Natural killer cell (primary cell): ENCODE results near the gene UST. TPM values are rescaled to one million over a fixed set of nuclear protein-coding genes. Genes with fewer than 3 reads are reported as not detected.

Source experiments
- ATAC-seq, 3 donors: fragments of 150-1000 bp in 2 of 3; fragments of 200-7000 bp in 1 of 3; cut with Tn5 transposase; 1 replicate in 1 of 3; 2 replicates in 2 of 3; pipeline ENCODE4 v1.10.0; 2021; ENCODE audit warnings: mild to moderate bottlenecking in 2 of 3, moderate library complexity in 2 of 3
- DNase-seq, 2 donors: peaks; one replicate each; pipeline versions ENCODE4 v3.0.0 to v3.0.0-alpha.2; 2013 to 2021; ENCODE audit warnings: mixed read lengths in 1 of 2
- H3K27ac ChIP-seq: one replicate; pipeline ENCODE4 v1.5.1; 2013; ENCODE audit warnings: mild to moderate bottlenecking, low read length
- H3K27me3 ChIP-seq: one replicate; pipeline ENCODE4 v1.6.1; 2013; ENCODE audit warnings: low read length; ENCODE audit not compliant: control insufficient read depth, insufficient read depth
- H3K36me3 ChIP-seq: one replicate; pipeline ENCODE4 v1.6.1; 2013; ENCODE audit warnings: low read length; ENCODE audit not compliant: control insufficient read depth, insufficient read depth
- H3K4me1 ChIP-seq: one replicate; pipeline ENCODE4 v1.6.1; 2013; ENCODE audit warnings: low read length; ENCODE audit not compliant: control insufficient read depth, insufficient read depth
- H3K4me3 ChIP-seq: one replicate; pipeline ENCODE4 v1.5.1; 2013; ENCODE audit warnings: low read length
- H3K9me3 ChIP-seq: one replicate; pipeline ENCODE4 v1.6.1; 2013; ENCODE audit warnings: low read length; ENCODE audit not compliant: control insufficient read depth, insufficient read depth
- H3K27ac Mint-ChIP-seq, 2 donors: one replicate each; pipeline ENCODE4 v1.8.0; 2022; ENCODE audit warnings: mild to moderate bottlenecking in 2 of 2, mixed read lengths in 2 of 2, moderate library complexity in 1 of 2
- H3K27me3 Mint-ChIP-seq, 2 donors: one replicate each; pipeline ENCODE4 v1.8.0; 2022; ENCODE audit warnings: low read depth in 2 of 2, mixed read lengths in 2 of 2
- H3K36me3 Mint-ChIP-seq: one replicate; pipeline ENCODE4 v1.8.0; 2022; ENCODE audit warnings: mixed read lengths
- H3K4me1 Mint-ChIP-seq, 2 donors: one replicate each; pipeline ENCODE4 v1.8.0; 2022; ENCODE audit warnings: mixed read lengths in 2 of 2
- H3K4me3 Mint-ChIP-seq: one replicate; pipeline ENCODE4 v1.8.0; 2022; ENCODE audit warnings: mild to moderate bottlenecking, moderate library complexity, mixed read lengths
- H3K9me3 Mint-ChIP-seq, 2 donors: one replicate each; pipeline ENCODE4 v1.8.0; 2022; ENCODE audit warnings: mixed read lengths in 2 of 2
- WGBS: methylation state at CpG from one replicate; pipeline ENCODE4 v1.1.7; 2013; ENCODE audit warnings: missing lambda C conversion rate; ENCODE audit not compliant: insufficient coverage; 5-methylcytosine and 5-hydroxymethylcytosine counted together
- intact Hi-C: fragments of 100-400 bp; cut with micrococcal nuclease; formaldehyde crosslinking; loops from one replicate; pipeline ENCODE4 v1.14.2; 2022
- total RNA-seq, 4 donors: library from RNA; stranded (reverse); fragments of 120-200 nt in 1 of 4; gene quantifications; one replicate each; pipeline versions ENCODE4 v1.2.3 to v1.2.4, GENCODE V29; 2013 to 2022
- TF ChIP-seq, protein P1 (sequence below): fragments of 200-600 bp; IDR thresholded peaks from one replicate; pipeline ENCODE4 v1.8.0; 2022; ENCODE audit warnings: antibody characterized with exemption

The UST gene
- total RNA-seq, 3 donors from 2014 or later (not counting 1 experiment from before 2014, with no cell fraction given), result 6.3 to 11.9 (median 10.6) TPM

DNA sequence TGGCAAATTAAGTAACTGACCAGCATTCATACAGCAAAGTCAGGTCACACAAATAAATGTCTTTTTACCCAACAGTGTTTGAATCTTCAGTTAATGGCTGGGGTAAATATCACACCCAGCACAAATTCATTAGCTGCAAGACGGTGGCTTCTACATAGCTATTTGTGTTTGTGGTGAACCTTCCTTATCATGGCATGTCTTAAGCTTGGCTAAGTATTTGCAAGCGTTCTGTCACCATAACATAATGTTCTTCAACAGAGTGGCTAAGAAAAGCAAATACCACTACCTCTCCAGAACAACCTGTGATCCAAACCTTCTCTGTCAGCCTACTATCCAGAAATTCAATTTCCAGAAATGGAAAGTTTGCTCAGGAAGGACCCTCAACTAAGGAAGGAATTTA lies 315.1 kb downstream of the UST start:
- Histone ChIP-seq H3K27ac (no peak overlapping the region), H3K36me3 (no peaks in the 10 kb centered on the region), H3K9me3 (no peaks in the 10 kb centered on the region), H3K27me3 (no peaks in the 10 kb centered on the region), H3K4me1 (peaks cover 40% of the 10 kb centered on the region), H3K4me3 (no peak overlapping the region)
- DNase-seq (no peak), ATAC-seq (no peak)
- TF ChIP-seq, protein P1, sequence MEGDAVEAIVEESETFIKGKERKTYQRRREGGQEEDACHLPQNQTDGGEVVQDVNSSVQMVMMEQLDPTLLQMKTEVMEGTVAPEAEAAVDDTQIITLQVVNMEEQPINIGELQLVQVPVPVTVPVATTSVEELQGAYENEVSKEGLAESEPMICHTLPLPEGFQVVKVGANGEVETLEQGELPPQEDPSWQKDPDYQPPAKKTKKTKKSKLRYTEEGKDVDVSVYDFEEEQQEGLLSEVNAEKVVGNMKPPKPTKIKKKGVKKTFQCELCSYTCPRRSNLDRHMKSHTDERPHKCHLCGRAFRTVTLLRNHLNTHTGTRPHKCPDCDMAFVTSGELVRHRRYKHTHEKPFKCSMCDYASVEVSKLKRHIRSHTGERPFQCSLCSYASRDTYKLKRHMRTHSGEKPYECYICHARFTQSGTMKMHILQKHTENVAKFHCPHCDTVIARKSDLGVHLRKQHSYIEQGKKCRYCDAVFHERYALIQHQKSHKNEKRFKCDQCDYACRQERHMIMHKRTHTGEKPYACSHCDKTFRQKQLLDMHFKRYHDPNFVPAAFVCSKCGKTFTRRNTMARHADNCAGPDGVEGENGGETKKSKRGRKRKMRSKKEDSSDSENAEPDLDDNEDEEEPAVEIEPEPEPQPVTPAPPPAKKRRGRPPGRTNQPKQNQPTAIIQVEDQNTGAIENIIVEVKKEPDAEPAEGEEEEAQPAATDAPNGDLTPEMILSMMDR, result no peak
- Mint-ChIP-seq H3K27me3 (no peaks in the 10 kb centered on the region), H3K27ac (peak overlapping the region in 1 of 2 donors; percentile 90), H3K4me3 (peak overlapping the region; percentile 13), H3K4me1 (peaks cover 38 to 41% of the 10 kb centered on the region in 2 donors), H3K36me3 (no peaks in the 10 kb centered on the region), H3K9me3 (no peaks in the 10 kb centered on the region)
- intact Hi-C loops, result no loop called here
- WGBS, result 36% methylated on average over 2 of the region's 2 CpGs

DNA sequence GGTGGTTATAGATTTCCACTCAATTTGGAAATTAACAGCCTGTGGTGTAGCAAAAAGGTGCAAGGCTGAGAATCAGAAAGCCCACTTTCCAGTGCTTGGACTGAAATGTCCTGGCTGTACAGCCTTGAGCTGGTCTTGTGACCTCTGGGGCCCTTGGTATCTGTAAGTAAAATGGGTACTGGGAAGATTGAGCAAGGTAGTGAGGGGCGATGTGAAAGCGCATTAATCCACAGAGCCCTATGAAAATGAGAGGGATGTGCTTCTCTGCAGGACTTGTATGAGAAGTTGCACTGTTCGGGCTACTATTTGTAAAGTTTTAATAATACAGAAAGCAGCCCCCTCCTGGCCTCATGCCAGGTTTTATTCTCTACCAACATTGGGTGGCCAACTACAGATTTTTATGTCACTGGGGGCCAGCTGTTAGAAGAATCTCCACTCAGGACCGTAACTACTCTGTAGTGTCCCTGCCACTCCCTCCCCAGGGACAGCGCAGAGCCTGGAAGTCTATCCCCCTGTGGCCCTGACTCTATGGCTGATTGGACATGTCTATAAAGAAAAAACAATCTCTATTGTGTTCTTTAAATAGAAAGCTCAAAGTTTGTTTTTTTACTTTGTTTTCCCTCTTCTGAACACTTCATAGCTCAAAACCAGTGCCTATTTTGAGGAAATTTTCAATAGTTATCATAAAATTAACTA lies 316.0 kb downstream of the UST start:
- DNase-seq (no peak), ATAC-seq (no peak)
- no peak overlapping the region for H3K4me3 ChIP-seq
- H3K36me3 ChIP-seq, result no peaks in the 10 kb centered on the region
- no peak overlapping the region for H3K4me3 Mint-ChIP-seq
- H3K27me3 Mint-ChIP-seq, result no peaks in the 10 kb centered on the region
- no peaks in the 10 kb centered on the region for H3K9me3 ChIP-seq
- H3K9me3 Mint-ChIP-seq, result no peaks in the 10 kb centered on the region
- peaks cover 40% of the 10 kb centered on the region for H3K4me1 ChIP-seq
- intact Hi-C loops, result no loop called here
- H3K27me3 ChIP-seq, result no peaks in the 10 kb centered on the region
- H3K4me1 Mint-ChIP-seq, result peaks cover 38 to 41% of the 10 kb centered on the region in 2 donors
- H3K36me3 Mint-ChIP-seq, result no peaks in the 10 kb centered on the region
- no peak overlapping the region for H3K27ac ChIP-seq
- WGBS, result 97% methylated on average over 2 of the region's 5 CpGs
- TF ChIP-seq, protein P1, result no peak
- H3K27ac Mint-ChIP-seq, result no peak overlapping the region

DNA sequence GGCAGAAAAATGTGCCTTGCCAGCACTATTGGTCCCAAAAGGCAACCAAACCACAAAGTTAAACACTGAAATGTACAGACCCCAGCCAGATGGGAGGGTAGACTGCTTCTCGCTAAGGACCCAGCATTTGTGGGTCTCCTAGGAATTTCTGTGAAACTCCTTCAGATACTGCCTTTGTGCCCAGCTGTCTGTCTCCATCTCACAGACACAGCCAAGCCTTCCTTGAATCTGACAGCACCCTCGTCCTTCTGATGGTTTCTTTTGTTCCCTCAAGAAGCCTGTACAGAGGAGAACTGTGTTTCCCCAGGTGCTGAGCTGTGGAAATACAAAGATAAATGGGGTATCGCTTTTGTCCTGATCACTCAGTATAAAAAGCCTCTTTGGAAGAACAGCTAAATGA lies 316.6 kb downstream of the UST start:
- Histone ChIP-seq H3K4me1 (peaks cover 40% of the 10 kb centered on the region), H3K4me3 (no peak overlapping the region), H3K9me3 (no peaks in the 10 kb centered on the region), H3K27ac (no peak overlapping the region), H3K36me3 (no peaks in the 10 kb centered on the region), H3K27me3 (no peaks in the 10 kb centered on the region)
- ATAC-seq (no peak), DNase-seq (no peak)
- WGBS, result 87% methylated on average over 3 of the region's 3 CpGs
- no peaks in the 10 kb centered on the region for H3K27me3 Mint-ChIP-seq
- TF ChIP-seq, protein P1, result no peak
- peaks cover 38 to 41% of the 10 kb centered on the region in 2 donors for H3K4me1 Mint-ChIP-seq
- H3K36me3 Mint-ChIP-seq, result no peaks in the 10 kb centered on the region
- no peaks in the 10 kb centered on the region for H3K9me3 Mint-ChIP-seq
- intact Hi-C loops, result no loop called here
- no peak overlapping the region for H3K4me3 Mint-ChIP-seq
- no peak overlapping the region for H3K27ac Mint-ChIP-seq
